ENCODE measurements around the gene MAP4K2. TPM values are rescaled to one million over a fixed set of nuclear protein-coding genes. Genes with fewer than 3 reads are reported as not detected.

The MAP4K2 gene
- total RNA-seq, 1 donor from 2014 or later = 34.4 TPM

GRCh38 chr11:64755681-64756361 is 47.2 kb downstream of the MAP4K2 start:
- DNase-seq (ENCODE audit: low read depth in 2 of 2) = no peak

GRCh38 chr11:64754919-64755662 is 47.9 kb downstream of the MAP4K2 start:
- DNase-seq (ENCODE audit: low read depth in 2 of 2) = no peak

GRCh38 chr11:64754124-64754918 is 48.7 kb downstream of the MAP4K2 start:
- no peak for DNase-seq (ENCODE audit: low read depth in 2 of 2)

- DNase-seq (ENCODE audit: low read depth in 2 of 2) = no peak
These were observed 49.5 kb downstream of the MAP4K2 start for GRCh38 chr11:64753380-64754123.

GRCh38 chr11:64753019-64753379 is 50.0 kb downstream of the MAP4K2 start:
- no peak for DNase-seq (ENCODE audit: low read depth in 2 of 2)

- DNase-seq (ENCODE audit: low read depth in 2 of 2) = no peak
These were observed 50.6 kb downstream of the MAP4K2 start for GRCh38 chr11:64752175-64752970.

GRCh38 chr11:64751580-64751979 is 51.4 kb downstream of the MAP4K2 start:
- no peak for DNase-seq (ENCODE audit: low read depth in 2 of 2)

GRCh38 chr11:64751136-64751535 is 51.9 kb downstream of the MAP4K2 start:
- DNase-seq (ENCODE audit: low read depth in 2 of 2) = no peak

- DNase-seq (ENCODE audit: low read depth in 2 of 2) = no peak
These were observed 52.5 kb downstream of the MAP4K2 start for GRCh38 chr11:64750361-64751054.

- DNase-seq (ENCODE audit: low read depth in 2 of 2) = no peak
These were observed 54.9 kb downstream of the MAP4K2 start for GRCh38 chr11:64747961-64748665.

GRCh38 chr11:64746486-64746885 is 56.5 kb downstream of the MAP4K2 start:
- DNase-seq (ENCODE audit: low read depth in 2 of 2) = no peak

GRCh38 chr11:64745521-64746328 is 57.3 kb downstream of the MAP4K2 start:
- peak; percentile 59 to 68 for DNase-seq (ENCODE audit: low read depth in 2 of 2)

GRCh38 chr11:64745189-64745520 is 57.9 kb downstream of the MAP4K2 start:
- DNase-seq (ENCODE audit: low read depth in 2 of 2) = peak in 1 of 2 donors; percentile 37

- no peak for DNase-seq (ENCODE audit: low read depth in 2 of 2)
These were observed 58.3 kb downstream of the MAP4K2 start for GRCh38 chr11:64744544-64745188.

- DNase-seq (ENCODE audit: low read depth in 2 of 2) = peak in 1 of 2 donors; percentile 37
These were observed 59.1 kb downstream of the MAP4K2 start, which contains the start of gene RASGRP2 for GRCh38 chr11:64743591-64744543. TSS of gene RASGRP2 (minus strand) at chr11:64744142. CDS start at chr11:64742866, 1,276 bp downstream.

- DNase-seq (ENCODE audit: low read depth in 2 of 2) = peak in 1 of 2 donors; percentile 30
These were observed 60.0 kb downstream of the MAP4K2 start for GRCh38 chr11:64742889-64743590.

Data from dermis microvascular lymphatic vessel endothelial cell (primary cell).